Measurements from ENCODE around the gene PRDM16. TPM values are rescaled to one million over a fixed set of nuclear protein-coding genes. Genes with fewer than 3 reads are reported as not detected.

PRDM16 gene
- total RNA-seq, 1 donor from 2014 or later: 0.43 TPM

GRCh38 chr1:3242408-3243260, 173.6 kb downstream of the PRDM16 start:
- H3K9me3 Mint-ChIP-seq (ENCODE audit: unreplicated experiment): peaks cover 2% of the 10 kb centered on the region
- peaks cover 35% of the 10 kb centered on the region for H3K27me3 Mint-ChIP-seq (ENCODE audit: low read depth, unreplicated experiment)
- H3K4me3 Mint-ChIP-seq (ENCODE audit: unreplicated experiment): no peak overlapping the region
- H3K4me2 ChIP-seq (ENCODE audit: low read length): no peak overlapping the region
- H3K4me3 ChIP-seq (ENCODE audit: insufficient read depth, low read depth, low read length): no peak overlapping the region
- no peaks in the 10 kb centered on the region for H3K9me3 ChIP-seq (ENCODE audit: insufficient read depth, low read depth, low read length)
- H3K4me1 Mint-ChIP-seq (ENCODE audit: low read depth, unreplicated experiment): no peaks in the 10 kb centered on the region
- H3K36me3 ChIP-seq (ENCODE audit: insufficient read depth, low read length): no peaks in the 10 kb centered on the region
- no peak overlapping the region for H3K27ac ChIP-seq (ENCODE audit: low read depth, low read length)
- DNase-seq (ENCODE audit: low read depth) (no peak), FAIRE-seq (no peak)
- peaks cover 3% of the 10 kb centered on the region for H3K27me3 ChIP-seq (ENCODE audit: insufficient read depth, low read length)
- H3K4me1 ChIP-seq (ENCODE audit: insufficient read depth, low read length): peaks cover 4% of the 10 kb centered on the region
- H4K20me1 ChIP-seq (ENCODE audit: insufficient read depth, low read length): peaks cover 7% of the 10 kb centered on the region
- H3K79me2 ChIP-seq (ENCODE audit: insufficient read depth, low read length): no peaks in the 10 kb centered on the region
- H3K36me3 Mint-ChIP-seq (ENCODE audit: low read depth, unreplicated experiment): no peaks in the 10 kb centered on the region
- H3K27ac Mint-ChIP-seq (ENCODE audit: unreplicated experiment): no peak overlapping the region
- H2AFZ ChIP-seq (ENCODE audit: low read depth, low read length): no peak overlapping the region
- TF ChIP-seq EZH2 (IDR thresholded peaks at IDR 0.05; ENCODE audit: insufficient read depth, low read length) (no peak), CTCF (IDR thresholded peaks at IDR 0.05; ENCODE audit: insufficient read depth, low read depth, low read length) (no peak)
- H3K9ac ChIP-seq (ENCODE audit: low read length): no peak overlapping the region

GRCh38 chr1:3243304-3243703, 174.3 kb downstream of the PRDM16 start:
- peaks cover 4% of the 10 kb centered on the region for H3K4me1 ChIP-seq (ENCODE audit: insufficient read depth, low read length)
- Mint-ChIP-seq H3K36me3 (ENCODE audit: low read depth, unreplicated experiment) (no peaks in the 10 kb centered on the region), H3K27me3 (ENCODE audit: low read depth, unreplicated experiment) (peaks cover 41% of the 10 kb centered on the region), H3K4me1 (ENCODE audit: low read depth, unreplicated experiment) (no peaks in the 10 kb centered on the region), H3K27ac (ENCODE audit: unreplicated experiment) (no peak overlapping the region), H3K9me3 (ENCODE audit: unreplicated experiment) (peaks cover 2% of the 10 kb centered on the region), H3K4me3 (ENCODE audit: unreplicated experiment) (no peak overlapping the region)
- no peak overlapping the region for H2AFZ ChIP-seq (ENCODE audit: low read depth, low read length)
- peaks cover 12% of the 10 kb centered on the region for H4K20me1 ChIP-seq (ENCODE audit: insufficient read depth, low read length)
- FAIRE-seq: no peak
- DNase-seq (ENCODE audit: low read depth): no peak
- H3K4me3 ChIP-seq (ENCODE audit: insufficient read depth, low read depth, low read length): no peak overlapping the region
- no peak overlapping the region for H3K27ac ChIP-seq (ENCODE audit: low read depth, low read length)
- H3K27me3 ChIP-seq (ENCODE audit: insufficient read depth, low read length): peaks cover 6% of the 10 kb centered on the region
- H3K79me2 ChIP-seq (ENCODE audit: insufficient read depth, low read length): no peaks in the 10 kb centered on the region
- no peak overlapping the region for H3K9ac ChIP-seq (ENCODE audit: low read length)
- no peaks in the 10 kb centered on the region for H3K36me3 ChIP-seq (ENCODE audit: insufficient read depth, low read length)
- TF ChIP-seq CTCF (IDR thresholded peaks at IDR 0.05; ENCODE audit: insufficient read depth, low read depth, low read length): no peak
- no peak for TF ChIP-seq EZH2 (IDR thresholded peaks at IDR 0.05; ENCODE audit: insufficient read depth, low read length)
- H3K4me2 ChIP-seq (ENCODE audit: low read length): no peak overlapping the region
- H3K9me3 ChIP-seq (ENCODE audit: insufficient read depth, low read depth, low read length): no peaks in the 10 kb centered on the region

Measured in astrocyte (in vitro differentiated cells and primary cell).